ENCODE results near the gene DNAJC17. TPM values are rescaled to one million over a fixed set of nuclear protein-coding genes. Genes with fewer than 3 reads are reported as not detected.
A peak's percentile ranks its signal among the peaks of the same experiment; 100 is the strongest.

The DNAJC17 gene
- total RNA-seq, 3 donors from 2014 or later: 18.4 to 55.8 (median 24.3) TPM

DNA sequence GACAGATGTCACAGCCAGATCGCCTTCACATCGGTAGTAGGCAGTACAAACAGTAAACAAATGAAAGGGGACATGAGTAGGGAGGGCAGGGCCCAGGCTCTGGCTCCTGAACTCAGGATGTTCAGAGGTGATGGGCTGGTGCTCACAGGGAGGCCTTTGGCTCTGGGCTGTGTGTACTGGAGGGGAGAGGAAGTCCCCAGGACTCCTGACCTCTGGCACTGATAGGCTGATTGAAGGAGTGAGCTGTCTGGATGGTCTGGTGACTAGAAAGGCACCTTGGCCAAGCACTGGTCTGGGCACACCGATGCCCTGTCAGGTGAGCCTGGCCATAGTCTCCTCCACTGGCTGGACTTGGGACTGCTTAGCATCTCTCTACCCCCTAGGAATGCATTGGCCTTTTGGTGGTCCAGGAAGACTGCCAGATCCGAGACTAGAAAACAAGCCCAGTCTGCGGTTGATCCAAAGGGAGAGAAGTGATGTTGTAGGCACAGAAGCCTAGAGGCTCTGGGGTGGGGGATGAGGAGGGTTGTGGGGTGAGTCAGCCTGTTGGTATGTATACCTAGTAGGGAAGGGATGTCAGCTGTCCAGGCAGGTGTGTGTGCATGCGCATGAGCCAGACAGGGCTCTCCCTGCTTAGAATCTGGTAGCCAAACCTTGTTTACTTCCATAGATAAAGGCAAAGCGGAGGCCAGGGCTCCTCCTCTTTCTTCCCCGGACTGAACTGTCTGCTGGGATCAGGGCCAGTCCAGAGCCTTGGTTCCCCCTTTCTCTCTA lies 38.4 kb upstream of the DNAJC17 start:
- no peaks in the 10 kb centered on the region for H3K4me1 ChIP-seq
- TF ChIP-seq POLR2A (IDR thresholded peaks at IDR 0.05) (peak; percentile 37), POLR2AphosphoS5 (IDR thresholded peaks at IDR 0.05) (peak in 2 of 3 donors; percentile 53 to 91)
- TF ChIP-seq, protein P1, sequence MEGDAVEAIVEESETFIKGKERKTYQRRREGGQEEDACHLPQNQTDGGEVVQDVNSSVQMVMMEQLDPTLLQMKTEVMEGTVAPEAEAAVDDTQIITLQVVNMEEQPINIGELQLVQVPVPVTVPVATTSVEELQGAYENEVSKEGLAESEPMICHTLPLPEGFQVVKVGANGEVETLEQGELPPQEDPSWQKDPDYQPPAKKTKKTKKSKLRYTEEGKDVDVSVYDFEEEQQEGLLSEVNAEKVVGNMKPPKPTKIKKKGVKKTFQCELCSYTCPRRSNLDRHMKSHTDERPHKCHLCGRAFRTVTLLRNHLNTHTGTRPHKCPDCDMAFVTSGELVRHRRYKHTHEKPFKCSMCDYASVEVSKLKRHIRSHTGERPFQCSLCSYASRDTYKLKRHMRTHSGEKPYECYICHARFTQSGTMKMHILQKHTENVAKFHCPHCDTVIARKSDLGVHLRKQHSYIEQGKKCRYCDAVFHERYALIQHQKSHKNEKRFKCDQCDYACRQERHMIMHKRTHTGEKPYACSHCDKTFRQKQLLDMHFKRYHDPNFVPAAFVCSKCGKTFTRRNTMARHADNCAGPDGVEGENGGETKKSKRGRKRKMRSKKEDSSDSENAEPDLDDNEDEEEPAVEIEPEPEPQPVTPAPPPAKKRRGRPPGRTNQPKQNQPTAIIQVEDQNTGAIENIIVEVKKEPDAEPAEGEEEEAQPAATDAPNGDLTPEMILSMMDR (IDR thresholded peaks at IDR 0.05): no peak
- no peaks in the 10 kb centered on the region for H3K9me3 ChIP-seq
- intact Hi-C loops (cut with DNase I; ENCODE audit: low total_unique reads): loop anchor here (2.0 kb wide), 1 partner anchor 45 kb away; no protein-coding TSS in a partner anchor
- H3K36me3 ChIP-seq: no peaks in the 10 kb centered on the region
- no peaks in the 10 kb centered on the region for H3K27me3 ChIP-seq
- peak overlapping the region; percentile 94 to 96 for H3K27ac ChIP-seq
- H3K4me3 ChIP-seq: peak overlapping the region in 2 of 3 donors; percentile 68 to 80
- DNase-seq (ENCODE audit: low spot score in 2 of 2): peak; percentile 85 to 93

DNA sequence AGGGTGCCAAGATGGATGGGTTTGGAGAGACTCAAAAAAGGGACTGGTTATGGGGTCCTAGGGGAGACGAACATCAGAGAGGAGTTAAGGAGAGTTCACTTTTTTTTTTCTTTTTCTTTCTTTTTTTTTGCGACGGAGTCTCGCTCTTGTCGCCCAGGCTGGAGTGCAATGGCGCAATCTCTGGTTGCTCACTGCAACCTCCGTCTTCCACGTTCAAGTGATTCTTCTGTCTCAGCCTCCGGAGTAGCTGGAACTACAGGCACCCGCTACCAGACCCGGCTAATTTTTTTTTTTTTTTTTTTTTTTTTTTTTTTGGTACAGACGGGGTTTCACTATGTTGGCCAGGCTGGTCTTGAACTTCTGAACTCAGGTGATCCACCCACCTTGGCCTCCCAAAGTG lies 37.8 kb upstream of the DNAJC17 start:
- peak overlapping the region; percentile 94 to 96 for H3K27ac ChIP-seq
- TF ChIP-seq, protein P1 (IDR thresholded peaks at IDR 0.05): no peak
- TF ChIP-seq POLR2A (IDR thresholded peaks at IDR 0.05) (no peak), POLR2AphosphoS5 (IDR thresholded peaks at IDR 0.05) (no peak)
- H3K36me3 ChIP-seq: no peaks in the 10 kb centered on the region
- DNase-seq (ENCODE audit: low spot score in 2 of 2): no peak
- intact Hi-C loops (cut with DNase I; ENCODE audit: low total_unique reads): loop anchor here (2.0 kb wide), 1 partner anchor 44 kb away; no protein-coding TSS in a partner anchor
- H3K9me3 ChIP-seq: no peaks in the 10 kb centered on the region
- no peaks in the 10 kb centered on the region for H3K4me1 ChIP-seq
- peak overlapping the region; percentile 49 to 80 (median 68) for H3K4me3 ChIP-seq
- H3K27me3 ChIP-seq: no peaks in the 10 kb centered on the region

DNA sequence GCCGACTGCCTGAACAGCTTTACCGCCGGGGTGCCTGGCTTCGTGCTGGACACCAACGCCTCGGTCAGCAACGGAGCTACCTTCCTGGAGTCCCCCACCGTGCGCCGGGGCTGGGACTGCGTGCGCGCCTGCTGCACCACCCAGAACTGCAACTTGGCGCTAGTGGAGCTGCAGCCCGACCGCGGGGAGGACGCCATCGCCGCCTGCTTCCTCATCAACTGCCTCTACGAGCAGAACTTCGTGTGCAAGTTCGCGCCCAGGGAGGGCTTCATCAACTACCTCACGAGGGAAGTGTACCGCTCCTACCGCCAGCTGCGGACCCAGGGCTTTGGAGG lies 37.4 kb upstream of the DNAJC17 start:
- Histone ChIP-seq H3K27me3 (no peaks in the 10 kb centered on the region), H3K27ac (peak overlapping the region; percentile 94 to 96)
- intact Hi-C loops (cut with DNase I; ENCODE audit: low total_unique reads): loop anchor here (2.0 kb wide), 1 partner anchor 44 kb away; no protein-coding TSS in a partner anchor

DNA sequence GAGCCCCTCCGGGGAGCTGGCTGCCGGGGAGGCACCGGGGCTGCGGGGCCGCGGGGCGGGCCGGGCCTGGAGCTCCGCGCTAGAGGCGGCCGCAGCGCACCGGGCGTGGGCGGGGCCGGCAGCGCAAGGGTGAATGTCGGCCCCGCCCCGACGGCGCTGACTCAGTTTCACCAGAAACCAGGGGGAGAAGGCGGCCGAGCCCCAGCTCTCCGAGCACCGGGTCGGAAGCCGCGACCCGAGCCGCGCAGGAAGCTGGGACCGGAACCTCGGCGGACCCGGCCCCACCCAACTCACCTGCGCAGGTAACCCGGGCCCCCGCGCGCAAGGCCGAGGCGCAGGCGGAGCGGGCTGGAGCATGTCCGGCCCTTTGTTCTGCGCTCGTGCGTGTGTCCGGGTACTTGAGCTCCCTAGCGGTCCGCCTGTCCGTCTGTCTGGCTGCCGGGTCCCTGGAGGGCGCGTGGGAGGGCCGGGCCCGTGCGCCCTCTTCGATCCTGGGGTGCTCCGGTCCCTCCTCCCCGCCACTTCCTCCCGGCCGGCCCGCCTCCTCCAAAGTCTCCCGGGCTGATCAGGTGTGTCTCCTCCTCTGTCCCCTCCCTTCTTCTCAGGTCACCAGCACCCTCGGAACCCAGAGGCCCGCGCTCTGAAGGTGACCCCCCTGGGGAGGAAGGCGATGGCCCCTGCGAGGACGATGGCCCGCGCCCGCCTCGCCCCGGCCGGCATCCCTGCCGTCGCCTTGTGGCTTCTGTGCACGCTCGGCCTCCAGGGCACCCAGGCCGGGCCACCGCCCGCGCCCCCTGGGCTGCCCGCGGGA lies 36.8 kb upstream of the DNAJC17 start, which contains the start of gene SPINT1:
Gene SPINT1, plus strand, starts transcription at position 164 of the 811 bp plus-strand sequence. Its CDS starts 507 bp downstream, at position 671.
- no peaks in the 10 kb centered on the region for H3K4me1 ChIP-seq
- peak; percentile 65 for TF ChIP-seq POLR2A (IDR thresholded peaks at IDR 0.05)
- TF ChIP-seq POLR2AphosphoS5 (IDR thresholded peaks at IDR 0.05): peak in 2 of 3 donors; percentile 14 to 66
- TF ChIP-seq, protein P1 (IDR thresholded peaks at IDR 0.05): no peak
- intact Hi-C loops (cut with DNase I; ENCODE audit: low total_unique reads): loop anchor here (2.0 kb wide), 1 partner anchor 43 kb away; no protein-coding TSS in a partner anchor
- peak within 1 kb of the TSS; percentile 49 to 80 (median 68) for H3K4me3 ChIP-seq
- DNase-seq (ENCODE audit: low spot score in 2 of 2): peak; percentile 65 to 77
- peak within 1 kb of the TSS; percentile 94 to 96 for H3K27ac ChIP-seq
- H3K36me3 ChIP-seq: no peaks in the 10 kb centered on the region
- no peaks in the 10 kb centered on the region for H3K27me3 ChIP-seq
- H3K9me3 ChIP-seq: no peaks in the 10 kb centered on the region

More for the DNA sequence above, 37.4 kb upstream of the DNAJC17 start:
- DNase-seq (ENCODE audit: low spot score in 2 of 2): peak in 1 of 2 donors; percentile 60
- H3K9me3 ChIP-seq: no peaks in the 10 kb centered on the region
- H3K36me3 ChIP-seq: no peaks in the 10 kb centered on the region
- peak overlapping the region; percentile 49 to 80 (median 68) for H3K4me3 ChIP-seq
- no peak for TF ChIP-seq POLR2AphosphoS5 (IDR thresholded peaks at IDR 0.05)
- TF ChIP-seq, protein P1 (IDR thresholded peaks at IDR 0.05): no peak
- TF ChIP-seq POLR2A (IDR thresholded peaks at IDR 0.05): no peak
- no peaks in the 10 kb centered on the region for H3K4me1 ChIP-seq
